ENCODE data around the gene THSD4. TPM values are rescaled to one million over a fixed set of nuclear protein-coding genes. Genes with fewer than 3 reads are reported as not detected.

THSD4 gene
- total RNA-seq, 2 experiments from 2014 or later, result not detected

GRCh38 chr15:71791975-71792374, 676.7 kb downstream of the THSD4 start:
- Mint-ChIP-seq H3K4me3 (no peak overlapping the region), H3K27ac (no peak overlapping the region), H3K9me3 (ENCODE audit: low read depth) (no peaks in the 10 kb centered on the region), H3K4me1 (peaks cover 13% of the 10 kb centered on the region), H3K36me3 (no peaks in the 10 kb centered on the region), H3K27me3 (peaks cover 6% of the 10 kb centered on the region)
- DNase-seq (no peak), ATAC-seq (no peak)
- CTCF ChIA-PET, result interaction anchor here (1.0 to 1.8 kb wide), 2 partner anchors 10 to 48 kb away, joined by 3 to 4 read pairs; no protein-coding TSS in a partner anchor

GRCh38 chr15:71792521-71792920, 677.2 kb downstream of the THSD4 start:
- no peak for ATAC-seq
- Mint-ChIP-seq H3K27me3 (peaks cover 4% of the 10 kb centered on the region), H3K27ac (no peak overlapping the region), H3K4me3 (no peak overlapping the region), H3K4me1 (peaks cover 13% of the 10 kb centered on the region), H3K9me3 (ENCODE audit: low read depth) (no peaks in the 10 kb centered on the region), H3K36me3 (no peaks in the 10 kb centered on the region)
- CTCF ChIA-PET, result interaction anchor here (1.0 kb wide), 1 partner anchor 9 kb away, joined by 3 read pairs; no protein-coding TSS in a partner anchor
- no peak for DNase-seq

- CTCF ChIA-PET, result interaction anchor here (0.7 to 1.9 kb wide), 4 partner anchors 15 to 274 kb away, joined by 3 to 8 read pairs (median 6); no protein-coding TSS in a partner anchor
- H3K27ac Mint-ChIP-seq, result no peak overlapping the region
- H3K4me1 Mint-ChIP-seq, result peaks cover 1% of the 10 kb centered on the region
- no peak overlapping the region for H3K4me3 Mint-ChIP-seq
- H3K36me3 Mint-ChIP-seq, result no peaks in the 10 kb centered on the region
- ATAC-seq (no peak), DNase-seq (no peak)
- no peaks in the 10 kb centered on the region for H3K9me3 Mint-ChIP-seq (ENCODE audit: low read depth)
- peaks cover 18% of the 10 kb centered on the region for H3K27me3 Mint-ChIP-seq
These were observed 683.4 kb downstream of the THSD4 start for GRCh38 chr15:71798641-71799040.

- Mint-ChIP-seq H3K4me3 (no peak overlapping the region), H3K4me1 (peaks cover 1% of the 10 kb centered on the region), H3K27ac (no peak overlapping the region), H3K9me3 (ENCODE audit: low read depth) (no peaks in the 10 kb centered on the region), H3K27me3 (peaks cover 18% of the 10 kb centered on the region), H3K36me3 (no peaks in the 10 kb centered on the region)
- CTCF ChIA-PET, result interaction anchor here (1.0 to 5.0 kb wide), 8 partner anchors 13 to 399 kb away, joined by 3 to 35 read pairs (median 6); no protein-coding TSS in a partner anchor
- ATAC-seq (no peak), DNase-seq (no peak)
These were observed 684.9 kb downstream of the THSD4 start for GRCh38 chr15:71800190-71800589.

GRCh38 chr15:71800835-71801745, 685.8 kb downstream of the THSD4 start:
- DNase-seq (peak; percentile 51), ATAC-seq (peak; percentile 47)
- Mint-ChIP-seq H3K36me3 (no peaks in the 10 kb centered on the region), H3K4me1 (peaks cover 1% of the 10 kb centered on the region), H3K27ac (no peak overlapping the region), H3K4me3 (no peak overlapping the region), H3K27me3 (peaks cover 18% of the 10 kb centered on the region), H3K9me3 (ENCODE audit: low read depth) (no peaks in the 10 kb centered on the region)
- CTCF ChIA-PET, result interaction anchor here (0.7 to 5.0 kb wide), 12 partner anchors 9 to 365 kb away, joined by 3 to 35 read pairs (median 4); no protein-coding TSS in a partner anchor

- Mint-ChIP-seq H3K27ac (no peak overlapping the region), H3K4me1 (peaks cover 1% of the 10 kb centered on the region), H3K4me3 (no peak overlapping the region), H3K36me3 (no peaks in the 10 kb centered on the region), H3K9me3 (ENCODE audit: low read depth) (no peaks in the 10 kb centered on the region), H3K27me3 (peaks cover 16% of the 10 kb centered on the region)
- CTCF ChIA-PET, result interaction anchor here (0.9 to 5.0 kb wide), 12 partner anchors 10 to 364 kb away, joined by 3 to 35 read pairs (median 4); no protein-coding TSS in a partner anchor
- no peak for DNase-seq
- no peak for ATAC-seq
These were observed 686.8 kb downstream of the THSD4 start for GRCh38 chr15:71801935-71802655.

DNA sequence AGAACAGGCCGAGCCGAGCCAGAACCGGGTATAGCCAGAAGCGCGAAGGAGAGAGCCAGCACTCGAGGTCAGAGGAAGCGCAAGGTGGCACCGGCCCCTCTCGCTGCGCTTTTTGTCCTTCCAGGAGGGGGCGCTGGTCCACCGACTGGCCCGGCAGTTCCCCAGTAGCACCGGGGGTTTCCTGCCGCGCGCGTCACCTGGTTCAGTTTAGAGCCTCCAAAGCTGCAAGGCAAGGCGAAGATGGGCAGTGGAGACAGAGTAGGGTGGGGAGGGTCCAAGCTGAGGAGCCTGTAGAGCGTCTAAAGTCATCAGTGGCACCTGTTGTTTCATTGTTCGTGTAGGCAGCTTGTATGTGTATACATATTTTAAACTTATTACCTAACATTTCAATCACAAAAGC, 687.5 kb downstream of the THSD4 start:
- no peak overlapping the region for H3K27ac Mint-ChIP-seq

DNA sequence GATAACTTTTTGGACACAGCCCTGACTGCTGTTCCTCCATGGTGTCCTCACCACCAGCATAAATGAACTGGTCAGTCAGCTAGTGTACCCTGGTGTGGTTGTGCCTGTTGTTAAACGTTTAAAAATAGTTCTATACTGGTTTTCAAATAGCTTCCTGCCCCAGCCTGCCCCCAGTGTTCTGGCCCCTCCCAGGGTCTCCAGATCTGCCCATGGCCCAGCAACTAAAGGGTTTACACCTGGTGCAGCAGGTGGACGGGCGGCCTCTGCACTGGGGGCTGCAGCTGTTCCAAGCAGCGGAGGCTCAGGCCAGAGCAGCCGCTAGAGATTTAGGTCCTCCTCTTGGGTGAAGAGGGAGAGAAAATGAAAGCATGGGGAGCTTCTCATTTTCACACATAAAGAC, 689.0 kb downstream of the THSD4 start:
- no peak for ATAC-seq
- CTCF ChIA-PET, result interaction anchor here (0.8 to 5.0 kb wide), 3 partner anchors 51 to 352 kb away, joined by 3 to 35 read pairs (median 7); no protein-coding TSS in a partner anchor
- Mint-ChIP-seq H3K36me3 (no peaks in the 10 kb centered on the region), H3K9me3 (ENCODE audit: low read depth) (no peaks in the 10 kb centered on the region), H3K4me1 (peaks cover 1% of the 10 kb centered on the region), H3K4me3 (no peak overlapping the region), H3K27me3 (peaks cover 11% of the 10 kb centered on the region), H3K27ac (no peak overlapping the region)
- no peak for DNase-seq

More for the DNA sequence above, 687.5 kb downstream of the THSD4 start:
- DNase-seq (peak; percentile 65), ATAC-seq (peak; percentile 61)
- CTCF ChIA-PET, result interaction anchor here (1.2 to 5.0 kb wide), 9 partner anchors 13 to 354 kb away, joined by 3 to 35 read pairs (median 11); no protein-coding TSS in a partner anchor
- Mint-ChIP-seq H3K36me3 (no peaks in the 10 kb centered on the region), H3K9me3 (ENCODE audit: low read depth) (no peaks in the 10 kb centered on the region), H3K27me3 (peaks cover 15% of the 10 kb centered on the region), H3K4me3 (no peak overlapping the region), H3K4me1 (peaks cover 1% of the 10 kb centered on the region)

DNA sequence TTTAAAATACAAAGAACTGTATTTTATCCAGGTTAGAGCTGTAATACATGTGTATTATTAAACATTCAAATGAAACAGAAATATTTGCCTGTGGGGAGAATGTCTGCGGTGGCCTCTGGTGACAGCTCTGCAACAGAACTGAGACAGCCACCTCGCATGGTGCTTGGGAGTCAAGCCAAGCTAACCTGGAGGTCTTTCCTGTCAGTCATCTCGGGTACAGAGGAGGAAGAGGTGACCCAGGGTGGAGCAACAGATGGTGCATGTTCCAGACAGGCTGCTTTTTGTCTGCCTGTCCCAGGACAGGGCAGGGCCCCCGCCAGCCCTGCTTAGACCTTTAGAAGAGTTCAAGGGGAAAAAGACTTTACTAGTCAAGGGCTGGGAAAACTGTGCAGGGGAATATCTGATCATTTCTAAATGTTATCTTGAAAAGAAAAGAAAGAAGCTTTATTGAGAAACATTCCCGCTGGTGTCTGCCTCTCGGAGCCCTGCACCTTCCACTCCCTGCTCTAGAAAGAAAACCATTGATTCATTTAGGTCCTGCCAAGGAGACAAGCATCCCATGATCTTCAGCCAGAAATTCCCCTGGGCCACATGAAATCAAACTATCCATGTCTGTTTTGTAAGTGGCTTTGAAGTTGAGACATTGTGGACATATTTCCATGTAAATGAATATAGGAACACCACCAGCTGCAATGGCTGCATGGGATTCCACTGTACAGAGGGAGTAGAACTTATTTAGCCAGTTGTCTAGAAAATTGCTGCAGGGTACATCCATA, 689.6 kb downstream of the THSD4 start:
- CTCF ChIA-PET, result interaction anchor here (0.8 to 5.0 kb wide), 3 partner anchors 52 to 351 kb away, joined by 3 to 35 read pairs (median 7); no protein-coding TSS in a partner anchor
- H3K4me1 Mint-ChIP-seq, result peaks cover 1% of the 10 kb centered on the region
- H3K36me3 Mint-ChIP-seq, result no peaks in the 10 kb centered on the region
- H3K4me3 Mint-ChIP-seq, result no peak overlapping the region
- ATAC-seq (no peak), DNase-seq (no peak)
- peaks cover 10% of the 10 kb centered on the region for H3K27me3 Mint-ChIP-seq
- no peaks in the 10 kb centered on the region for H3K9me3 Mint-ChIP-seq (ENCODE audit: low read depth)
- H3K27ac Mint-ChIP-seq, result no peak overlapping the region

DNA sequence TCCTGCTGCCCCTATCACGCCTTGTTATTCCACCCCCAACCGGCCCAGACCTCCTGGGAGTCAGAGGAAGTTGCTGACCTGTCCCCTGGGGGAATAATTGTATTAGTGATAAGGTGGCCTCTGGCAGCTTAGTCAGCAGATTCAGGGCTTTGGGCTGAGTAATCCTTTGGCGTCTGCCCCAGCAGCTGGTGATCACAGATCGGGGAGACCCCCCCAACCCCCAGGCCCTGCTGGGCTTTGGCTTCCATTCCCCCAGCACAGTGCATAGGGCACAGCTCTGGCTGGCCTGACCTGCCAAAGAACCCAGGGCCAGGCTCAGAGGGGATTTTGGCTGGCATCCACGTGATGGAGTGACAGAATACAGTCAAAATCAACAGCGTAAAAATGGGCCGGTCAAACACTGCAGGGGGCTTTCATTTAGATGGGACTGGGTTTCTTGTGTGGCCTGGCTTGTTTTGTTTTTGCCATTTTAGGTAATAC, 691.2 kb downstream of the THSD4 start:
- CTCF ChIA-PET, result no interaction called here
- DNase-seq (no peak), ATAC-seq (no peak)
- H3K4me1 Mint-ChIP-seq, result peaks cover 1% of the 10 kb centered on the region
- H3K27ac Mint-ChIP-seq, result no peak overlapping the region
- H3K4me3 Mint-ChIP-seq, result no peak overlapping the region
- peaks cover 3% of the 10 kb centered on the region for H3K27me3 Mint-ChIP-seq
- no peaks in the 10 kb centered on the region for H3K36me3 Mint-ChIP-seq
- no peaks in the 10 kb centered on the region for H3K9me3 Mint-ChIP-seq (ENCODE audit: low read depth)

GRCh38 chr15:71807125-71807629, 691.9 kb downstream of the THSD4 start:
- DNase-seq (no peak), ATAC-seq (no peak)
- H3K27ac Mint-ChIP-seq, result no peak overlapping the region
- CTCF ChIA-PET, result interaction anchor here (1.3 kb wide), 1 partner anchor 64 kb away, joined by 4 read pairs; no protein-coding TSS in a partner anchor
- H3K4me1 Mint-ChIP-seq, result peaks cover 1% of the 10 kb centered on the region
- no peaks in the 10 kb centered on the region for H3K9me3 Mint-ChIP-seq (ENCODE audit: low read depth)
- peaks cover 3% of the 10 kb centered on the region for H3K27me3 Mint-ChIP-seq
- no peaks in the 10 kb centered on the region for H3K36me3 Mint-ChIP-seq
- no peak overlapping the region for H3K4me3 Mint-ChIP-seq

DNA sequence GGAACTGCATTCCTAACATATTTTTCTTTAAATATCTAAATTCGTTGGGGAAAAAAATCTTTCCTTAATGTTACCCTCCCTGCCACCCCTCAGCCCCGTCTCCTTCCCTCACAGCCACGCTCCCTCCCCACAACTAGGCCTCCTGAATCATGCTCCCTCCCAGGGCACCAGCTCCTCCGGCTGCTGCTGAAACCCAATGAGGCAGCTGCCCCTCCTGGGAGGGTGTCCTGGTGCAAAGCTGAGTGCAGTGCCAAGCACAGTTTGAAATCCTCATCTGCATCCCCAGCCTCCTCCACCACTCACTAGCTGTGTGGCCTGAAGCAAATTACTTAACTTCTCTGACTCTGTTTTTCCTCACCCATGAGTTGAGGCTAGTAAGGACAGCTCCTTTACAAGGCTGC, 692.4 kb downstream of the THSD4 start:
- CTCF ChIA-PET, result interaction anchor here (1.3 kb wide), 1 partner anchor 64 kb away, joined by 4 read pairs; no protein-coding TSS in a partner anchor
- Mint-ChIP-seq H3K36me3 (no peaks in the 10 kb centered on the region), H3K27me3 (no peaks in the 10 kb centered on the region), H3K9me3 (ENCODE audit: low read depth) (no peaks in the 10 kb centered on the region), H3K4me1 (no peaks in the 10 kb centered on the region), H3K27ac (no peak overlapping the region), H3K4me3 (no peak overlapping the region)
- no peak for ATAC-seq
- no peak for DNase-seq

Measured in activated CD8-positive, alpha-beta memory T cell treated with anti-CD3 and anti-CD28 coated beads, Interleukin-2, amount 10 ng/mL, durations not matched to agents 7 days and 5 days (primary cell).